ENCODE measurements around the gene IGSF11.
"Not testable (repeated sequence)": the region's sequence is repeated elsewhere in the genome, so short reads cannot be mapped to it uniquely, and the experiment has no call there.

IGSF11 gene

DNA sequence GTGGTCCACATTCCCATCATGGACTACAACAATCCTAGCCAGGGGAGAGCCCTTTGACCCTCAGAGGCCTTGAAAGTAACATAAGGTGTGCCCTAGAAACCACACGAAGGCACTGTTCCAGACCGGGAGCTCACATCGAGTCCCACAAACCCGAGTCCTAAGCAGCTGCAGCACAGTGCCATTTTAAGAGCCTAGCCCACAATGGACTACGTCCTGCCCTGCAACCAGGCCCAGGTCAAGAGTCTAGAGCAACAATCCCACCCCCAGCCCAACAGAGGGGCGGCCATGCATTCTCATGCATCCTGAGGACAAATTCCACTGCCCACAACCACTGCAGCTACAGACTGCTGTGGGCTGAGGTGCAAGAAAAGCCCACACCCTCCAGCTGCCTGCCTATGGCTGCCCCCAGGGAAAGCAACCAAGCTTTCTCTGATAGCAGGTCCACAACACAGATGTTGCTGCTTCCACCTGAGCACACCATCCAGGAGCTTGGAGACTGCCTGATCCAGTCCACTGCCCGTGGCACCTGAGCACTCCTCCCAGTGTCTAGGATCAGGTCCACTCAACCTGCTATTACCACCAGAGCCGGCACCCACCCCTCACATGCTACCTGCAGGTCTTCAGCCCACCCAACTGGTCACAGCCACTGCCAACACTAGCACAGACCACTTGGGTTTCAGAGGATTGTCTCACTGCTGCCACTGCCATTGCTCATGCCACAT, 56.8 kb downstream of the IGSF11 start:
- TF ChIP-seq, protein P1, sequence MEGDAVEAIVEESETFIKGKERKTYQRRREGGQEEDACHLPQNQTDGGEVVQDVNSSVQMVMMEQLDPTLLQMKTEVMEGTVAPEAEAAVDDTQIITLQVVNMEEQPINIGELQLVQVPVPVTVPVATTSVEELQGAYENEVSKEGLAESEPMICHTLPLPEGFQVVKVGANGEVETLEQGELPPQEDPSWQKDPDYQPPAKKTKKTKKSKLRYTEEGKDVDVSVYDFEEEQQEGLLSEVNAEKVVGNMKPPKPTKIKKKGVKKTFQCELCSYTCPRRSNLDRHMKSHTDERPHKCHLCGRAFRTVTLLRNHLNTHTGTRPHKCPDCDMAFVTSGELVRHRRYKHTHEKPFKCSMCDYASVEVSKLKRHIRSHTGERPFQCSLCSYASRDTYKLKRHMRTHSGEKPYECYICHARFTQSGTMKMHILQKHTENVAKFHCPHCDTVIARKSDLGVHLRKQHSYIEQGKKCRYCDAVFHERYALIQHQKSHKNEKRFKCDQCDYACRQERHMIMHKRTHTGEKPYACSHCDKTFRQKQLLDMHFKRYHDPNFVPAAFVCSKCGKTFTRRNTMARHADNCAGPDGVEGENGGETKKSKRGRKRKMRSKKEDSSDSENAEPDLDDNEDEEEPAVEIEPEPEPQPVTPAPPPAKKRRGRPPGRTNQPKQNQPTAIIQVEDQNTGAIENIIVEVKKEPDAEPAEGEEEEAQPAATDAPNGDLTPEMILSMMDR (IDR thresholded peaks at IDR 0.05), result no peak
- TF ChIP-seq ZFX (IDR thresholded peaks at IDR 0.05; ENCODE audit: borderline replicate concordance), result no peak

DNA sequence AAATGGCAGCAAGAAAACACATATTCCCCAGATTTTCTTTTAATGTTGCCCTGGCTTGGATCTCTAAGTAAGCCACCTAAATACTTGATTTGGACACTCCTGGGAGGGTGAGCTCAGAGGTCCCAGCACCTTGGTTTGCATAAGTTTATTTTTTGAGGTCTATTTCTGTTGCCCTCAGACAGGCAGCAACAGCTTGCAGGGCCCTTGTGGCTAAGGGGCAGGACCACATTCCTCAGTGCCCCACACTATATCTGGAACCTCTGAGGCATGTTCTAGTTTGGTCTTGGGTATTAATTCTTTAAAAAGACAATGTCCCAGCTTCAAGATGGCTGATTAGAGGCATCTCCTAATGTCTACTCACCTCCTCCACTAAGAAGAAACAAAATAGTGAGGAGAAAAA, 57.5 kb downstream of the IGSF11 start:
- TF ChIP-seq, protein P1 (IDR thresholded peaks at IDR 0.05), result no peak
- TF ChIP-seq ZFX (IDR thresholded peaks at IDR 0.05; ENCODE audit: borderline replicate concordance), result no peak
- no peak overlapping the region for H3K27ac ChIP-seq

More for the DNA sequence above, 56.8 kb downstream of the IGSF11 start:
- H3K27ac ChIP-seq, result no peak overlapping the region

DNA sequence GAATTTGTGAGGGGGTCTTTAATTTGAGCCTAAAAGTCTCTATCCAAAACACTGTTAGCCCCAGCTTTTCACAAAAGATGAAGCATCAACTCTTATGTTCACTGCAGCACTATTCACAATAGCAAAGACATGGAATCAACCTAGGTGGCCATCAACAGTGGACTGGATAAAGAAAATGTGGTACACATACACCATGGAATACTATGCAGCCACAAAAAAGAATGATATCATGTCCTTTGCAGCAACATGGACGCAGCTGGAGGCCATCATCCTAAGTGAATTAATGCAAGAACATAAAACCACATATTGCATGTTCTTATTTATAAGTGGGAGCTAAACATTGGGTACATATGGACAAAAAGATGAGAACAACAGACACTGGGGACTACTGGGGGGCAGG, 59.2 kb downstream of the IGSF11 start:
- not testable (repeated sequence) for H3K27ac ChIP-seq

DNA sequence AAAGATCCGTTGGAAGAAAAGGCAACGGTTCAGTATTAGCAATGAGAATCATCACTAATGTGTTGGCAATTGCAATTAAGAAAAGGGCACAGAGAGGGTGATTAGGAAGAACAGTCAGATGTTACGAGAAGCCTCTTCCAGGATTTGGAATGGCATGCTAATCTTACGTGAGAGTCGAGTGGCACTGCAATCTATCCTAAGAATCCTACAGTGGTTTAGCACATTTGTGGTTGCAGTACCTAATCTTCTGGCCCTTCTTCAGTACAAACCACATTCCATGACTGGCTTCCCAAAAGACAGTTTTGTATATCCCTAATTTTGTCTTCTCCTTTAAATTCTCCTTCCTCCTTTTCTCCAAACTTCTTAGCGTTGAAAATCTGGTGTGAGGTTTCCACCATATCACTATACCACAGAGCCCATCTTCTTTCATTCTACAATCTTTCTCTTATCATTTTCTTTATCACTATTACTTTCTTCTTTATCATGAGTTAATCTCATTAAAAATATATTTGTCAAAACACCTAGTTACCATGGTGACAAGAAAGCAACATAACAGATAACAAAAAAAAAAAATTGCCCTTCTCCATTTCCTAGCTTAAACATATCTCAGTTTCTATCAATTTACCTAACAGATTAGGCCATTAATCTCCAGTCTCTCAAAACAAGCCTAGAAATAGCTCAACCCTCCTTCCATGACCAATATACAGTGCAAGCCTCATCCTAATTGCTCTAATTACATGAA, 60.1 kb downstream of the IGSF11 start:
- TF ChIP-seq ZFX (IDR thresholded peaks at IDR 0.05; ENCODE audit: borderline replicate concordance), result no peak
- TF ChIP-seq, protein P1 (IDR thresholded peaks at IDR 0.05), result no peak
- H3K27ac ChIP-seq, result no peak overlapping the region

DNA sequence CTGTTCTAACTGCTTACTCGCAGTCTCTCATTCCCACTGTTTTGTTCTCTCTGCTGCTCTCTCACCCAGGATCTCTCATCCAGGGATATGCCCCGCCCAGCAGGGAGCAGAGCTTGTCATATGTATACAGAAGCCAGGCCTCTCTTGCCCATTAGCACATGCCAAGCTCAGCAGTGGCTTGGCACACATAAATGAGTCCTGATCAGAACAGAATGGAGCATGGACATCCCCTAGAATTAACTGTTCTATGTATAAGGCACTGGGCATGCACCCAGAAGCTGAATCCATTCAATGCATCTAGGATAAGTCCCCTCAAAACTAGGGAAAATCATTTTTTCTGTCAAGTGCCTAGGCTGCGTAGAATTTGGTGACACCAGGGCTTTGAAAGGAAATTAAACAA, 61.6 kb downstream of the IGSF11 start:
- TF ChIP-seq ZFX (IDR thresholded peaks at IDR 0.05; ENCODE audit: borderline replicate concordance), result no peak
- TF ChIP-seq, protein P1 (IDR thresholded peaks at IDR 0.05), result no peak
- H3K27ac ChIP-seq, result no peak overlapping the region

DNA sequence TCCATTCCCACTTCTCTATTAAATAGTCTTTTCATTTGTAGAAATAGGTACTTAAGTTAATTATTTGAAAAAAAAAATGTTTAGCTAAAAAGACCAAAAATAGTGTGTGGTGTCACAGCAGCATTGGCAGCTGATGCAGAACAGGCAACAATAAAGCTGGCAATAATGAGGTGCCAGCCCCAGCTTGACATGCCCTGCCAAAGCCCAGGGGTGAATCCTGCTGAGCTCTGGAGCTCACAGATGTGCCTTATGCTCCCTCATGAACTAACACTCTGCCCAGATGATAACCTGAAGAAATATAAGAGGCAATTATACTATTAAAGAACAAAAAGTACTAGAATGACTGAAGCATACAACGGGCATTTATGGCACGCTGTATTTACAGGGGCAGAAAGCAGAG, 63.8 kb downstream of the IGSF11 start:
- H3K27ac ChIP-seq, result no peak overlapping the region
- no peak for TF ChIP-seq ZFX (IDR thresholded peaks at IDR 0.05; ENCODE audit: borderline replicate concordance)
- TF ChIP-seq, protein P1 (IDR thresholded peaks at IDR 0.05), result no peak

DNA sequence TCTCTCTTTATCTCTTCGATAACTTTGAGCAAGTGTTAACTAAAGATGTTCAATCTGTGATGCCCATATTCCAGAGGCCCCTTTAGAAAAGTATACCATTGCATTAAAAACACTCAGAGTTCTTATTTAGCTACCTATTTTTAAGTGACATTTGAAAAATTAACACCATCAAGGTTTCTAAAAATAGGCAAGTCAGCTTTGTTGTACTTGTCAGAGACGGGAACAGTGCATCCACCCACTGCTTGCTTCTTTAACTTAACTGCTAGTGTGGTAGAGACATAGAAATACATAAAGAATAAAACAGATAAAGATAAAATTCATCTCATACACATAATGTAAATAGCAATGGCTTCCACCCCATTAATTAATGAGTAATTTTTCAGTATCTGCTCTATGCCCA, 66.0 kb downstream of the IGSF11 start:
- TF ChIP-seq, protein P1 (IDR thresholded peaks at IDR 0.05), result no peak
- no peak for TF ChIP-seq ZFX (IDR thresholded peaks at IDR 0.05; ENCODE audit: borderline replicate concordance)
- no peak overlapping the region for H3K27ac ChIP-seq
